ENCODE results near the gene FOXL1.

The FOXL1 gene

DNA sequence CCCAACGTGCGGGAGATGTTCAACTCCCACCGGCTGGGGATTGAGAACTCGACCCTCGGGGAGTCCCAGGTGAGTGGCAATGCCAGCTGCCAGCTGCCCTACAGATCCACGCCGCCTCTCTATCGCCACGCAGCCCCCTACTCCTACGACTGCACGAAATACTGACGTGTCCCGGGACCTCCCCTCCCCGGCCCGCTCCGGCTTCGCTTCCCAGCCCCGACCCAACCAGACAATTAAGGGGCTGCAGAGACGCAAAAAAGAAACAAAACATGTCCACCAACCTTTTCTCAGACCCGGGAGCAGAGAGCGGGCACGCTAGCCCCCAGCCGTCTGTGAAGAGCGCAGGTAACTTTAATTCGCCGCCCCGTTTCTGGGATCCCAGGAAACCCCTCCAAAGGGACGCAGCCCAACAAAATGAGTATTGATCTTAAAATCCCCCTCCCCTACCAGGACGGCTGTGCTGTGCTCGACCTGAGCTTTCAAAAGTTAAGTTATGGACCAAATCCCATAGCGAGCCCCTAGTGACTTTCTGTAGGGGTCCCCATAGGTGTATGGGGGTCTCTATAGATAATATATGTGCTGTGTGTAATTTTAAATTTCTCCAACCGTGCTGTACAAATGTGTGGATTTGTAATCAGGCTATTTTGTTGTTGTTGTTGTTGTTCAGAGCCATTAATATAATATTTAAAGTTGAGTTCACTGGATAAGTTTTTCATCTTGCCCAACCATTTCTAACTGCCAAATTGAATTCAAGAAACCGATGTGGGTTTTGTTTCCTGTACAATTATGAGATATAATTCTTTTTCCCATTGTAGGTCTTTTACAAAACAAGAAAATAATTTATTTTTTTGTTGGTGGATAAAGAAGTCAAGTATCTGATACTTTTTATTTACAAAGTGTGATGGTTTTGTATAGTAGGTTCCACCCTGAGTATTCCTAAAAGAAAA lies 9.4 kb upstream of the FOXL1 start:
- DNase-seq, result no peak

DNA sequence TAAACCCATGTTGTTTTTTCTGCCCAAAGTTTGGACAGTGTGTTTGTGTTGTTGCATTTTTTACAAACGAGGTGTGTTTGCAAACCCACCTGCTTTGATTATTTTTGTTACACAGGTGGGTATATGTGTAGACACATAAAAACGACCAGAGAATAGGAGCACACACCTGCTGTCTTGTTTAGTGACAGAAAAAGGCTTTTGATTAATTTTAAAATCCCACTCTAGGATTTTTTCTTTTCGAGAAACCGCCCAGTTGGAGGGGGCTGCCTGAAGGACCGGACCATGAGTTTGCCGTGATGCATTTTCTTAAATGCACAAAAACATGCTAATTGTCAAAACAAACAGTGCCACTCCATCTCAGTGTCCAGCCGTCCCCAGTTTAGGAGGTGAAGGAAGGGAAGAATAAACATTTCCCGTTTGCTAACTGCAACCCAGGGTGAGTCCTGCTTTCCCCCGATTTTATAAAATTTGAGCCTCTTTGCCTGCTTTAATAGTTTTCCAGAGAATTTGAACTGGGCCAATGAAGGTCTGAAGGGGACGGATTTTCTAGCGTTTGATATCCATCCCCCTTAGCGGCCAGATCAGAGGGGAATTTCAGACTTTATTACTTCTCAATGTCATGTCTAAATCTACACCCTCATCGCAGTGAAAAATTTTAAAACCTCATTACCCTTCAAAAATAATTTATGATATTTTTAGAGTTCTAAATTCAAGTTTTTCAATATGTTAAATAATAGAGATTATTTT lies 8.5 kb upstream of the FOXL1 start:
- no peak for DNase-seq

DNA sequence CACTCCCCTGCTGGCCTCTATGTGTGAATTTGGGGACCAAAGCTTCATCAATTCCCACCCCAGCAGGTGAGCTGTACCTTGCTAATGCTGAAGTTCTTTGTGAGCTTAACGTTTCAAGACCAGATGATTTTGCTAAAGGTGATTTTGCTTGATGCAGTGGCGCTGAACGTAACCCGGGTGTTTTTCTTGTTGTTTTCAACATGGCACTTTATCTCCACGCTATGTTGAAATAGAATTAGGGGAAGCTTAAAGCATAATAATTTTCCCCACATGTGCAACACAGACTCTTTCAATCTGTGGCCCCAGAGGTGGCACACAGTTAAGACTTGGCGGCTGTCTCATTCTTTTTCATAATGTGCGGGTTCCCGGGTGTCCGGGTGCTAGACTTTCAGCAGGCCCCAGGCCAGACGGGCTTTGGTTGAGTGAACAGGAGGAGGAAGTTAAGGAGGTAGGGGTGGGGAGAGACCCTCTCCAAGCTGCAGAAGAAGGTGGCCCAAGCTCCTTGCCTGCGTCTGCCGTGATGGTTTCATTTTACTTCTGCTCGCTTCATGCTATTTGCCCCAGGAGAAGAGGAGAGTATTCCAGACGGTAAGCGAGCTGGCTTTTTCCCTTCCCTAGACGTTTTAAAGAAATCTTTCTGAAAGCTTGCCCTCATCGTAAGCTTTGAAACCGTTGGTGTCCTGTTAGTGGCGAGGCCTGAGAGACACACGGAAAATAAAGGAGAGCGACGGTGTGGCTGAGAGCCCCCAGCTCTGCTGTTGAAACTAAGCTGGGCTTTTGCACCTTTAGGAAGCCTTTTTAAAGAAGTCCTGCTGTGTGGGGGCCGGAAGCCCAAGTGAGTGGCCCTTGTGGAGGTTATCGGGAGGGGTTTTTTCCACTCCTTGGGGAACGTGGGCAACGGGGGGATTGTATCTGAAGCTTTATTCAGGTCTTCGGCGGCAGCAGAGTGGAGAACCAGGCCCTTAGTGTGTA lies 7.5 kb upstream of the FOXL1 start:
- DNase-seq, result no peak

DNA sequence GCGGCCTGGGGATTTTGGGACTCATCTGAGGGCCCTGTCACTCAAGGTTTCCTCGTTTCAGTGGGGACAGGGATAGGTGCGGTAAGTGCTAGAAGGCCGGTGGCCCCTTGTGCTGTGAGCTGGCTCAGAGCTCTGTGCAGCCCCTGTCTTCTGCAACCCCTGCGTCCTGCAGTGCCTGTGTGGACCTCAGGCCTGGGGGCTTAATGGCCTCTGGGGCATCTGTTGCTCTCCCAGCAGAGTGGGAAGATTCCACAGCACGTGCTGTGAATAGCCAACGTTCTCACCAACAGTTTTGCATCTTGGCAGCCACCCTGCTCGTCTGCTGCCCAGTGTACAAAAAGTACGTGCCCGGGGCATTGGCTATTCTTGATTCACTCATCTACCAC lies 6.8 kb upstream of the FOXL1 start:
- DNase-seq, result no peak

DNA sequence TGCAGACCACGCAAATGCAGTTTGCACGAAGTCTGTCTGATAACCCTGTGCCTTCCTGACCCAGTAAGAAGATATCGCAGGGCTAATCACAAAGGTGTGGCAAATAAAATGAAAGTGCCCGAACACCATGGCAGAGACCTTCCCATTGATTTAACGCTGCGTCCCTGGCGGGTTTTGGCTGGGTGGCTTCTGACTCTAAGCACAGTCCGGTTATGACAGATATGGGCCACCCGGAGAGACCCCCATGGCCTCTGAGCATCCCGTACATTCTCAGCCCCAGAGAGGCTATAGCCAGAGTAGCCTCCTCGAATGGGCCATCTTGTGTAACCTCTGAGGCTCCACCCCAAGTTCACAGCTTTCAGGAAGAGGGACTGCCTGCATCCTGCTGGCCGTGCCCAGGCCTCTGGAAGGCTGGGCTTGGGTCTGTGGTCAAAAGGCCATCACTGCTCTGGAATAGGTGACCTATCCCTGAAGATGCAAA lies 6.3 kb upstream of the FOXL1 start:
- no peak for DNase-seq

DNA sequence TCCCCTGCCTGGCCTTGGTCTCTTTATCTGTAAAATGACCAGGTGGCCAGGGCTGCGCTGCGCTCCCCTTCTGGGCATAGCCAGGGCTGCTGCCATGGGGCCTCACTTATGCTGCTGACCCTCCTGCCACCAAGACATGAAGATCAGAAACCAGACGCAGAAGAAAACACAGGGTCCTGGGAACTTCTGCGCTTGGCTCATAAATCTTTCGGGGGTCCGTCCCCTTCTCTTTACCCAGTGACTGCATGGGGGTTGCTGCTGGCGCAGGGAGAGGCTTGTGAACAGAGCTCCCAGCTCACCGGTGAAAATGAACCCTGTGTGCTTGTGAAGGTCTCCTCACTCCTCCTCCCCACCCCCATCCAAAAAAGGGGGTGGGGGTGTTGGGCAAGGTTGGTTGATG lies 5.7 kb upstream of the FOXL1 start:
- DNase-seq, result no peak

DNA sequence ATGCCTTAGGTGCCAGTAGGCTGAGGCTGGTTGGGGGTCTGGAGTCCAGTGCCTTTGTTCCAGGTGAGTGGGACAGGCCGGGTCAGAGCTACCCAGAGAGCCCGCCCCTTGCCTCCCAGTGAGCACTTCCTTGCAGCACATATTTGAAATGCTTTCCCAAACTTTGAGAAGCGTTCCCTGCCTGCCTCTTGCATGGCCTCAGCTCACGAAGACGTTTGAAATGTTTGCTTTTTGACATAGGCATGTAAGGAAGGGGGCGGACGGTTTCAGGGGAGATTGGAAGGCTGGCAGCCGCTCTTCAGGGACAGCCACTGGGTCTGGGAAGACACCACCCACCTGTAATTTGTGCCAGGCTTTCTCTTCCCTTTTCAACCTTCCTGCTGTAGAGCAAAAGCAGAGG lies 5.1 kb upstream of the FOXL1 start:
- DNase-seq, result no peak

DNA sequence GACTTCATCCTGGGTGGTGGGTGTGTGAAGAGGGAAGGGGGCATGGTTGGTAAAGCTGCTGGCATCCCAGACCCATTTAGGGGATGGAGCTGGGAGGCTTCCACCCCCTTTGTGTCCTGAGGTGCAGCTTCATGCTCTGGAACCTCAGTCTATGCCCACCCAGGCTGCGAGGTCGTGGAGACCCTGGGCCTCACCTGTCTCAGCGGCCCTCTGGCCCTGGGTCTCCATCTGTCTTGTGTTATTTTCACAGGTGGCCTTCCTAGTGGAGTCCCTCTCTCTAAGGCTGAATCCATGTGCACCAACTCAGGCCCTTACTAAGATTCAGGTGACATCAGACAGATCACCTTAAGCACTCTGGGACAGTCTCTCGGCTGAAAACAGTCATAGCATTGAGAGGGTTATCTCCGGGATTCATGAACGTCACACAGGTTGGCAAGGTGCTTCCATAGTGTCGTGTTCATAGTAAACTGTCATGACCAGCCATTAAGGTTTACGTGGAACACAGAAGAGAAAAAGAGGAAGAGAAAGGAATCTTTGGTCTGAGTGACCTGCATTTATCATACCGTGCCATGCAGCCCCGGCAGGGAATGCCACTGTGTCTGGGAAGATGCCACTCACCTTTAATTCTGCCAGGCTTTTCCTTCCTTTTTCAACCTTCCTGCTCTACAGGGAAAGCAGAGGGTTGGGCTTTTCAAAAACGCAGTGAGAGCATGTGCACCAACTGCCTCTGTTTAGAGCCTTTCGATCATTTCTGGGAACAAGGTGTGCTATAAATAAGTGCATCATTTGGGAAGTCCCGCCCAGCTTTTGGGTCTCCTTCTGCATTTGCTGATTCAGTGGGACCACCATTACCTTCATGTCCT lies 4.5 kb upstream of the FOXL1 start:
- no peak for DNase-seq

DNA sequence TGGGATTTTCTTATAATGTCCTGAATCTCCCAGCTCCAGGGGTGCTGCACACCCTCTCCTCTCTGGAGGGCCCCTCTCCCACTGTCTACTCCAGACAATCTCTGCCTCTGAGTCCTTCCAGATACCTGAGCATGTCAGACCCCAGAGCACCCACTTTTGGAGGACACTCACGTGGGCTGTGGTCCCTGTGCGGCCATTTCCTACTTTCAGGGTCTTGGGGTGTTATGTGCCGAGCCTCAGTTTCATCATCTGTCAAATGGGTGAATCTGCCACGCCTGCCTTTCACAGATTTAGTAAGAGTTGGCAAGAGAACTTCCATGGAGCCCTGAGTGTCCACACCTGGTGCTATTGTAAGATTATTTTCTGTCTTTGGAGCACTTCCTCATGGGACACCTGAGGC lies 3.7 kb upstream of the FOXL1 start:
- no peak for DNase-seq

DNA sequence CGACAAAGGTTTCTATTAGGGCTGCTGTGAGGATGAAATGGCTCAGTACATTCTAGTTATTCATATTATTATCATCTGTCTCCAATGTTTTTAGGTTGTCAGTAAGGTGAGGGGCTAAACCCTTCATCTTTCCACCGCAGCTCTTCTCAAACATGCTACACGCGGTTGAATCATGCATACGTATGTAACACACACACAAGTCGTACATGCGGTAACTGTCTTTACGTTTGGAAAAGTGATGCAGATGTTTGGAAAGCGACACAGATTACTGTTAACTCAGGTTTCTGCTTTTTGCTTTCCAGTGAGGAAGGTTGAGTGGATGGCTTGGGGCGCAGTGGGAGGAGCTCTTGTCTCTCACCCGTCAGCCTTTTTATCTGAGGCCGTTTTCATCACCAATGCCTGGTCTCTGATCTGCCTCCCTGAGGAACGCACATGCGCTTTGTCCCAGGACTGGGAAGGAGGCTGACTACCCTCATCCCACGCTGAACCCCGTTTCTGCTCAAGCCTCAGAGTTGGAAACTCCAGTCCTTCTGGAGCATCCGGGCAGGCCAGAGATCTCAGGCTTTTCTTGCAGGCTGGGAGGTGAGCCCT lies 3.2 kb upstream of the FOXL1 start:
- DNase-seq, result no peak

DNA sequence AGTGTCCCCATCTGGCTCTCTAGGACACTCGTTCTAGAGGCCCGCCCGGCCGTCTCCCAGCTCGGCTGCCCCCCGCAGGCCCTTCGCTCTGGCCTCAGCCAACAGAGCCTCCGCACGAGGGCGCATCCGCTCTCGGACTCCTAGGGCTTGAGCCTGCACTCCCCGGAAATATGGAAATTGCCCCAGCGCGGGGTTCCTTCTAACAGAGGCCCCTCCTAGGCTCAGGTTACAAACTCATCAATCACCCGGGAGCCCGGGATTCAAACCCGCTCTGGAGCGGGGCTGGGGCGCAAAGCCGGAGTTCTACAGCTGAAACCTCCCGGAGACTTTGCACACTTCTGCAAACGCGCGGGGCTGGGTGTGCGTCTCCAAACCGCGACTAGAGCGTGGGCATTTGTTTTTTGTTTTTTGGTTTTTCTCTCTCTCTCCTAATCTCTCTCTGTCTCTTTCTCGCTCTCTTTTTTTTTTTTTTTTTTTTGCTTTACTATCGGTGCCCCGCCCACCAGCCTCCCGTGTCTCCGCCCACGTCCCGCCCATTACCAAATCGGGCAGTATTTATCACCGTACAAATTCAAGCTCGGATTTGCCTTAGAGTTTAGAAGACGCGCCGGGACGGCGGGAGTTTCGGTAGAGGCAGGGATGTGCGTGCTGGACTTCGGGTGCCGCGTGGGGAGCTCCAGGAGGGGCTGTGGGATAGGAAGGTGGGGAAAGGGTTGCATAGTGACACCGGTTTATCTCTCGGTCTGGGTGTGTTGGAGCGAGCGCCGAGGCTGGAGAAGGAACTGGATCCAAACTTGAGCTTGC lies 2.4 kb upstream of the FOXL1 start:
- no peak for DNase-seq

DNA sequence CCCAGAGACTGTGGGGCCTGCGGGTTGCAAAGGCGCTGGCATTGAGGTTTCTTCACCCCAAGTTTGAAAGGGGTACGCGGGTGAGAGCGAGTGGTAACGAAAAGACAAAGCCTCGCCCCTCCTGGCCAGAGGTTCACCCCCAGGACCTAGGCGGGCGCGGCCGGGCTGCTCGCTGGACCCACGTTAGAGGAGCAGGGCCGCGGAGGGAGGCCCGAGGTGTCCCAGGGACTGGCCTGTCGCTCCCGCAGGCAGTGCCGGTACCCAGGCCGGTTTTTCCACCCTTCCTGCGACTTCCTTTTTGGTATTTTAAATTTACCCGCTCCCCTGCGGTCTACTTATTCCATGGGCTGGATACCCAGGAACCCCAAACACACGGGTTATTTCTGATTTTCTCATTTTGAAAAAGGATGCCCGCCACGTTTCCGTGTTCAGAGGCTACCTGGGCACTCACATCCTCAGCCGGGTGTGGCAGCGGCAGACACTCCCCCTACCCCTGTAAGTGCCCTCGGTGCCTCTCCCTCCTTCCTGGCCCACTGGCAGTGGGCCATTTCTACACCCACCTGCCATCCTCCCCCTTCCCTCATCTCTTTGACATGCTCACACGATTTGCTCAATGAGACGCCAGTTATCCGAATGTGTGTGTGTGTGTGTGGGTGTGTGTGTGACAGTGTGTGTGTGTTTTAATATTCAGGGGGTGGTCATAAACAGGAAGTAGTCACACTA lies 1.6 kb upstream of the FOXL1 start:
- no peak for DNase-seq

DNA sequence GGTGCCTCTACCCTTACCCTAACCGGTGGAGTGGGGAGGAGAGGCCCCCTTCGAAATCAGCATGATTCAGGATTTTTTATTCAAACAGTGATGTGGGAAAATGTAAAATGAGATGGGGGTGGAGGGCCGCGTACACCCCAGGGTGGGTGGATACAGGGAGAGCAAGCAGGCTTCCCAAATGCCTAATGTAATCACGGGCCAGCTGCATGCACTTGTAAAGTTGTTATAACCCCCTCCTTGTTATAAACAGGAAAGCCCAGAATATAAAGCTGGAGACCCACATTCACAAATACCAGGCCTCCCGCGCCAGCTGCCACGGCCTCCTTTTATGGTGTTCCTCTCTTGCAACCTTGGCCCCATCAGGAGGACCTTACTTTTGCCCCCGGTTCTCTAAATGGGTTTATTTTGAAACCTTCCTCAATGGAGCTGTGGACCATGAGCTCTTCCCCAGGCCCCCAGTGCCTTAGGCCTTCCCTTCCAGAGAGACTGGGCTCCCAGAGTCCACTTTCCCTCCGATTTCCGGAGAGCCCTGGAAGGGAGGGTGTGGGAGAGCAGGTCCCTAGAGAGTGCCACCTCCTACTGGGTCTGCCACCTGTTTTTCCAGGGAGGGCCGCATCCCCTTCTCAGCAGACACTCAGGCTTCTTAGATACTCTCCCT lies 906 bp upstream of the FOXL1 start:
- no peak for DNase-seq

DNA sequence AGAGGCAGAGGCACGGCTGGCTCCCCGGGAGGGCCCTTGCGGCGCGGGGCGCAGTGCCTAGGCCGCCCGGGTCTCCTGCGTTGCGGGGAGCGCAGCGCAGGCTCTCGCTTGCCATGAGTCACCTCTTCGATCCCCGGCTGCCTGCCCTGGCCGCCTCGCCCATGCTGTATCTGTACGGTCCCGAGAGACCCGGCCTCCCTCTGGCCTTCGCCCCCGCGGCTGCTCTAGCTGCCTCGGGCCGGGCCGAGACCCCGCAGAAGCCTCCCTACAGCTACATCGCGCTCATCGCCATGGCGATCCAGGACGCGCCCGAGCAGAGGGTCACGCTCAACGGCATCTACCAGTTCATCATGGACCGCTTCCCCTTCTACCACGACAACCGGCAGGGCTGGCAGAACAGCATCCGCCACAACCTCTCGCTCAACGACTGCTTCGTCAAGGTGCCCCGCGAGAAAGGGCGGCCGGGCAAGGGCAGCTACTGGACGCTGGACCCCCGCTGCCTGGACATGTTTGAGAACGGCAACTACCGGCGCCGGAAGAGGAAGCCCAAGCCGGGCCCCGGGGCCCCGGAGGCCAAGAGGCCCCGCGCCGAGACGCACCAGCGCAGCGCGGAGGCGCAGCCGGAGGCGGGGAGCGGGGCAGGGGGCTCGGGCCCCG lies 390 bp downstream of the FOXL1 start:
- DNase-seq, result no peak

DNA sequence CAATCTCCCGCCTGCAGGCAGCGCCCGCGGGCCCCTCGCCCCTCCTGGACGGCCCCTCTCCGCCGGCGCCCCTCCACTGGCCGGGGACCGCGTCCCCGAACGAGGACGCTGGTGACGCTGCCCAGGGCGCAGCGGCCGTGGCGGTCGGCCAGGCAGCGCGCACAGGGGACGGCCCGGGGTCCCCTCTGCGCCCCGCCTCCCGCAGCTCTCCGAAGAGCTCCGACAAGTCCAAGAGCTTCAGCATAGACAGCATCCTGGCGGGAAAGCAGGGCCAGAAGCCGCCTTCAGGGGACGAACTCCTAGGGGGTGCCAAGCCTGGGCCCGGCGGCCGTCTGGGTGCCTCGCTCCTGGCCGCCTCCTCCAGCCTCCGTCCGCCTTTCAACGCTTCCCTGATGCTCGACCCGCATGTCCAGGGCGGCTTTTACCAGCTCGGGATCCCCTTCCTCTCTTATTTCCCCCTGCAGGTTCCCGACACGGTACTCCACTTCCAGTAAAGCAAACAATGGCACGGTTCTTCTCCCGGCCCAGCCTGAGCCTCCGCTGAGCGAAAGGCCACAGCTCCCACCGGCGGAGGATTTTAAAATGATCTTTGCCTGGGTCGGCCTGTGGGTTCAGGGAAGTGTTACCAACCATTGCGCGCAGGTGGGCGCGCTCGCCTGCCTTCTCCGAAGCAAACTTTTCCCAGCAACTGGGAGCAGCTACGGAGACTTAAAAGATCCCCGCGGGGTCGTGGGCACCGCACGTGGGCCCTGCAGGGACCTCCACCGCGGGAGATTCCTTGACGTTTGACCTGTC lies 1.1 kb downstream of the FOXL1 start:
- DNase-seq, result no peak

DNA sequence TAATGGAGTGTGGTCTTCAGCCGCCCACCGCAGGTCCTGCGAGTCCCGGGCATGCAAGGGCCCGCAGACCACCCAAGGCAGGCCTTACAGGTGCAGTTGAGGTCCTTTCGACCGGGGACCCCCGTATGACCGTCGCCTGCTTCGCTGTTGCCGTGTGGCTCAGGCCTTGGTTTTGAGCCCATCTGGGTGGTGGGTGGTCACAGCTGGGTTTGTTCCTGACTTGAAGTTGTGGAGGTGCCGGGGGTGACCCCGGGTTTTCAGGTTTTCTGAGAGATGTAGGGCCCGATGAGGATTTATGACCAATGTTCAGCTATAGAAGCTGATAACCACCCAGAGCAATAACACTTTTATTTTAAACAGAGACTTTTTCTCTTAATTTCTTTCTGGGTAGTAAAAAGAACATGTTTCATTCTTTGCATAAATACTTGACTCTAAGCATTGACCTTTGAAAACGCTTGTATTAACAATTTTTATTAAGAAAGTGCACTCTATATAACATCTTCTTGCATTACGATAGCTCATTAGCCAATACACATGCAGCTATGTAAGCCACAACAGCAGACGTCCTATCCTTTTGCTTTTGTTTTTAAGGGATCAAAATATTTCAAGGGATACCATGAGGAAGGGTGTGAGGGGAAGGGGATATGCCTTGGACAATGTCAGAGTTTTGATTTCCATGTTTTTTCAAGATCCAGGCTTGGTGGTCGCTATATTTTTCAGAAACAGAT lies 1.9 kb downstream of the FOXL1 start:
- DNase-seq, result no peak

DNA sequence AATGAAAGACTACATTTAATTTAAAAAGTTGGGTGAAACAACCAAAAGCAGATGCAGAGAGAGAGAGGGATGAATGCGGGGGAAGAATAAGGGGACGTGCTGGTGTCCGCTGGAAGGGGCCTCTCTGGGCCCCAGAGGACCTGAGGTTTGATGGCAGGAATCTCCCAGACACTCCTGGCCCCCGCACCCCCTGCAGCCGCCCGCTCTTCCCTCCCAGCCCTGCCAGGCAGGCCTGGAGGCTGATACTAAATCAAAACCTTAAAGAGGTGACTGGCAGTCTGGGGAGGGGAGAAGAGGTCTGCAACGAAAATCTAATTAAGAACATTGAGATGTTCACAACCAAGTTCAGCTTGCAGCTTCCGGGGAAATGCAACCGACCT lies 2.4 kb downstream of the FOXL1 start:
- no peak for DNase-seq
